IgD-negative memory B cell (primary cell): ENCODE results near the gene FGFR4. TPM values are rescaled to one million over a fixed set of nuclear protein-coding genes. Genes with fewer than 3 reads are reported as not detected.
"Not testable (repeated sequence)": the region's sequence is repeated elsewhere in the genome, so short reads cannot be mapped to it uniquely, and the experiment has no call there.

ENCODE experiments used
- H3K27ac Mint-ChIP-seq, 3 donors: one replicate each; pipeline ENCODE4 v1.8.0; 2020 to 2022; ENCODE audit warnings: mild to moderate bottlenecking in 3 of 3, mixed read lengths in 3 of 3, moderate library complexity in 1 of 3
- H3K27me3 Mint-ChIP-seq: one replicate; pipeline ENCODE4 v1.8.0; 2021; ENCODE audit warnings: mixed read lengths
- H3K36me3 Mint-ChIP-seq: one replicate; pipeline ENCODE4 v1.8.0; 2020; ENCODE audit warnings: mild to moderate bottlenecking, mixed read lengths
- H3K4me1 Mint-ChIP-seq, 3 donors: one replicate each; pipeline ENCODE4 v1.8.0; 2020 to 2022; ENCODE audit warnings: mixed read lengths in 3 of 3, mild to moderate bottlenecking in 1 of 3
- H3K4me3 Mint-ChIP-seq, 4 donors: one replicate each; pipeline ENCODE4 v1.8.0; 2020 to 2022; ENCODE audit warnings: mild to moderate bottlenecking in 4 of 4, mixed read lengths in 4 of 4, moderate library complexity in 3 of 4
- H3K9me3 Mint-ChIP-seq, 3 donors: one replicate each; pipeline ENCODE4 v1.8.0; 2020 to 2021; ENCODE audit warnings: mixed read lengths in 3 of 3, mild to moderate bottlenecking in 1 of 3
- polyA plus RNA-seq: library from polyadenylated mRNA; unstranded; fragments of 300-500 nt; fragmentation: Illumina TruSeq; gene quantifications from one replicate; pipeline ENCODE4 v1.2.3, GENCODE V29; 2021

FGFR4 gene
- polyA plus RNA-seq: 0.38 TPM

DNA sequence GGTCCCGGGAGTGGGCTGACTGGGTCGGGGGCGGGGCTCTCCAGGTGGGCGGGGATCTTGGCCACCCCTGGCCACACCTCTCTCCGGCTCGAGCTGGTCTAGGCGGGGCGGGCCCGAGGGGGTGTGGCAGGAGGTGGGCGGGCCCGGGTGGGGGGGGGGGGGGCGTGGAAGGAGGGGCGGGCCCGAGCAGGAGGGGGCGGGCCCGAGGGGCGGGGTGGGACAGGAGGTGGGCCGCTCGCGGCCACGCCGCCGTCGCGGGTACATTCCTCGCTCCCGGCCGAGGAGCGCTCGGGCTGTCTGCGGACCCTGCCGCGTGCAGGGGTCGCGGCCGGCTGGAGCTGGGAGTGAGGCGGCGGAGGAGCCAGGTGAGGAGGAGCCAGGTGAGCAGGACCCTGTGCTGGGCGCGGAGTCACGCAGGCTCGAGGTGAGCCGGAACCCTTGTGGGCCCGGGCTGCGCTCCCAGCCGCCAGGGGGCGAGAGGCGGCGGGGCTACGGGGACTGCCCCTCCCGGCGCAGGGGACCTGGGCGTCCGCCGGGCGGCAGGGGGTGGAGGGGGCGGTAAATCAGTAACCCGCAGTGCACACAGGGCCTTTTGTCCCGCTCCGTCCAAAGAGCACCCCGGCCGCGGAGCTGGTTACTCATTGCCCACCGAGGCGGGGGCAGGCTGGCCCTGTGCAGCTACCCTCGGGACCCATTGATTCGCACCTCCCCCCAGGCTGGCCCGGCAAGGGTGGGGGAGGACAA, at the start of gene FGFR4:
FGFR4 (plus strand) TSS at position 262 of the 744 bp plus-strand sequence. CDS start 2,688 bp downstream, outside the sequence.
- H3K36me3 Mint-ChIP-seq: no peaks in the 10 kb centered on the region
- H3K27me3 Mint-ChIP-seq: peaks cover 15% of the 10 kb centered on the region
- peaks cover 13 to 16% (median 15%) of the 10 kb centered on the region in 3 donors for H3K4me1 Mint-ChIP-seq
- H3K4me3 Mint-ChIP-seq: peak within 1 kb of the TSS; percentile 36 to 89 (median 64)
- peak within 1 kb of the TSS; percentile 3 to 64 (median 8) for H3K27ac Mint-ChIP-seq
- H3K9me3 Mint-ChIP-seq: no peaks in the 10 kb centered on the region

DNA sequence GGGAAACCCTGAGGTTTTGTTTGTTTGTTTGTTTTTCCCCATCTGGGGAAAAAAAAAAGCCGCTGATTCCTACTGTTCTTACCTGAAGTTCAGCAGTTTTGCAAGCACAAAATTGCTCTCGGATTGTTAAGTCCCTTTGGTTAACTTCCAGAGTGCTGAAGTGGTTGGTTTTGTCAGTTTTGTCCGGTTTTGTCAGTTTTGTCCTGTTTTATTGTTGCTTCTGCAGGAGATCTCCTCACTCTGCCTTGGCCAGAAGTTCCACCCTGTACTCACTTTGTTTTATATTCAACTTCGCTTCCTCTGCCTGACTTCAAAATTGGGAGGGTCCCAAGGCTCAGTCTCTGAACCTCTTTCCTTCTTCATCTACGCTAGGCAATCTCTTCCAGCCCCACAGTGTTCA, 49.8 kb upstream of the FGFR4 start:
- H3K27me3 Mint-ChIP-seq: no peaks in the 10 kb centered on the region
- peaks cover 6% of the 10 kb centered on the region for H3K36me3 Mint-ChIP-seq
- peaks cover 3 to 10% (median 4%) of the 10 kb centered on the region in 3 donors for H3K4me1 Mint-ChIP-seq
- H3K27ac Mint-ChIP-seq: no peak overlapping the region
- no peak overlapping the region for H3K4me3 Mint-ChIP-seq
- no peaks in the 10 kb centered on the region for H3K9me3 Mint-ChIP-seq

DNA sequence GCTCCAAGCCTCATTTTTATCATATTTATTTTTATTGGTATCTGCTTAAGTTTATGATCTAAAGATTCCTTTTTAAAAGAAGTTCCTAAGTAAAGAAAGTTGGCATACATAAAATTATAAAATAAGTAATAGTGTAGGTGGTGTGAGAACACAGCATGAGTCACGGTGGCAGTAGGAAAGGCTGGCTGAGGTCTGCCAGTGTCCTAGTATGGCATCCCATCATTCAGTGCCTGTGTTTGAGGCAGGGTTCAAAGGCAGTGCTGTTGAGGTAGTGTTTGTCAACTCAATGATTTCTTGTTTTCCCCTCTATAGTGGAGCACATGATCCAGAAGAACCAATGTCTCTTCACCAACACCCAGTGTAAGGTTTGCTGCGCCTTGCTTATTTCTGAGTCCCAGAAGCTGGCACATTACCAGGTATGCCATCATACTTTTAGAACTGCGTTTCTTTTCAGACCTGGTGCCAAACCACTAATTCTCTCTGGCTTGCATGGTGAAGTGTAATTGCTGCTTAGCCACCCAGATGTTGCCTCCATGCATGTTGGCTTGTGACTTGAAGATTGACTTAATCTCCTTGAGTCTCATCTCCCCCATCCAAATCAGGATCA, 45.8 kb upstream of the FGFR4 start:
- Mint-ChIP-seq H3K9me3 (no peaks in the 10 kb centered on the region), H3K36me3 (peaks cover 7% of the 10 kb centered on the region), H3K27me3 (no peaks in the 10 kb centered on the region), H3K27ac (no peak overlapping the region), H3K4me3 (no peak overlapping the region), H3K4me1 (peaks cover 1 to 5% (median 4%) of the 10 kb centered on the region in 3 donors)

DNA sequence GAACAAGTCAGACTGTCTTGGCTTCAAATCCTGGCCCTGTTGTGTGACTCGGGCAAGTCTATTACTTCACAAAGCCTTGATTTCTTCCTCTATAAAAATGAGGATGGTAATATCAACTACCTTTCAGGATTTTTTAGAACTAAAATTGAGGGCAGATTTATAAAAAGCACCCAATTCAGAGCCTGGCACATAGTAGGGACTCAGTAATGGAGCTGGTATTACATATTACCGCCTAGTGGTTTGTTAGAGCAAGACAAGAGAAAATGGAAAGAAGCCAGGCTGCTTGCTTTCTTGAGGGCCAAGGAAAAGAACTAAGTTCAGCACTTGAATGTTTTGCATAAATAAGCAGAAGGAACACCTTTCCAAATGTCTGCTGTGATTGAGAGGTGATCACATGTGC, 44.8 kb upstream of the FGFR4 start:
- H3K36me3 Mint-ChIP-seq: peaks cover 5% of the 10 kb centered on the region
- no peak overlapping the region for H3K27ac Mint-ChIP-seq
- no peaks in the 10 kb centered on the region for H3K27me3 Mint-ChIP-seq
- H3K4me1 Mint-ChIP-seq: peaks cover 0 to 4% (median 0%) of the 10 kb centered on the region in 3 donors
- no peak overlapping the region for H3K4me3 Mint-ChIP-seq
- H3K9me3 Mint-ChIP-seq: no peaks in the 10 kb centered on the region

DNA sequence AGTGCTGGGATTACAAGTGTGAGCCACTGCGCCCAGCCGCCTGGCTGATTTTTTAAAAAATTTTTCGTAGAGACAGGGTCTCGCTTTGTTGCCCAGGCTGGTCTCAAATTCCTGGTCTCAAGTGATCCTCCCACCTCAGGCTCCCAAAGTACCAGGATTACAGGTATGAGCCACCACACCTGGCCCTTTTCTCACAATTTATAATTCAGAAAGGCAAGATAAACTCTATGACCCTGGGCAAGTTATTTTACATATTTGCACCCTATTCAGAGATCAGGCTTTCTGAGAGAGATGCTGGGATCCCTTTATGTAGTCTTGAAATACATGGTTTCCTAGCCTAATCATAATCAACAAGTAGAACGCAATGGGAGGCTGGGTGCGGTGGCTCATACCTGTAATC, 43.6 kb upstream of the FGFR4 start:
- Mint-ChIP-seq H3K27ac (no peak overlapping the region), H3K4me3 (no peak overlapping the region), H3K36me3 (peaks cover 5% of the 10 kb centered on the region), H3K27me3 (no peaks in the 10 kb centered on the region), H3K4me1 (peaks cover 0 to 4% (median 0%) of the 10 kb centered on the region in 3 donors), H3K9me3 (no peaks in the 10 kb centered on the region)

DNA sequence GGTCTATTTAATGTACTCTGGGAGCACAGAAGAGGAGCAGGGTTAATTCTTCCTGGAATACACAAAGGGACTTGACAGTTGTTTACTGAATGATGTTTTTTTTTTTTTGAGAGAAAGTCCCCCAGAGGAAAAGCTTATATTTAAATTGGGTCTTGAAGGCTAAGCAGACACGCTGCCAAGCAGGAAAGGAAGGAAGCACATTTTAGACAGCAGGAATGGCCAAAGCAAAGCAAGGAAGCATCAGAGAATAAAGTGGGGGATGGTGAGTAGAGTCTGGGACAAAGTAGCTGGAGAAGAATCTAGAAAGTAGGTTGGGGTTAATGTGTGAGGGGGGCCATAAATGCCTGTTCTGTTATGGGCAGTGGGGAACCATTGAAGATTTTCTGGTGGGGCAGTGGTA, 42.8 kb upstream of the FGFR4 start:
- Mint-ChIP-seq H3K27me3 (no peaks in the 10 kb centered on the region), H3K9me3 (no peaks in the 10 kb centered on the region), H3K27ac (peak overlapping the region in 1 of 3 donors; percentile 69), H3K36me3 (peaks cover 4% of the 10 kb centered on the region), H3K4me3 (no peak overlapping the region), H3K4me1 (peaks cover 0 to 3% (median 0%) of the 10 kb centered on the region in 3 donors)

DNA sequence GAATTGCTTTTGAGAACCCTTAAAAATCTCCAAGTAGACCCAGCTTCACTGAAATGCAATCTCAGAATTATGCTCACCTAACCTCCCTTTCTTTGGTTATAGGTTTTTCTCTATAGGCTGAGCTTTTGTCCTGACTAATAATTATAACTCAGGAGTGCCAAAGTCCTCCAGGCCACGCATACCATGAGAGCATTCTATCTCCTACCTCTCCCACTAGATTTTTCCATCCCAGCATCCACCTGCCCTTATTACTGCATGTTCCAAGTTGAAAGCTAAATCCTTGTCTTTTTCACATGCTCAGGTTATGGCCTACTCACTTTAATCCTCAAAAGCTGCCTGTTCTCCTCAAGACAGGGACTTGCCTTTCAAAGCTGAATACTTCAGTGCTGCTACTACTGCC, 42.1 kb upstream of the FGFR4 start:
- Mint-ChIP-seq H3K27ac (peak overlapping the region in 1 of 3 donors; percentile 69), H3K4me3 (no peak overlapping the region), H3K36me3 (peaks cover 3% of the 10 kb centered on the region), H3K4me1 (no peaks in the 10 kb centered on the region), H3K9me3 (no peaks in the 10 kb centered on the region), H3K27me3 (no peaks in the 10 kb centered on the region)

DNA sequence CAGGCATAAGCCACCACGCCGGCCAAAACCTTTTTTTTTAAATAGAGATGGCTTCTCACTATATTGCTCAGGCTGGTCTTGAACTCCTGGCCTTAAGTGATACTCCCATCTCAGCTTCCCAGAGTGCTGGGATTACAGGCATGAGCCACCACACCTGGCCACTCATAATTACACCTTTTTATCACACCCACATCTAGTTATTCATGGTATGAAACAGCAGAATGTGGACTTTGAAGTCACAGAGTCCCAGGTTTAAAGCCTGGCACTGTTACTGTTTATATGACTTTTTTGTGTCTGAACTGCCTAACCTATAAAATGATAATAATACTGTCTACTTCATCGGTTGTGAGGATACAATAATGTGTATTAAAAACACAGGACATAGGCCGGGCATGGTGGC, 41.1 kb upstream of the FGFR4 start:
- Mint-ChIP-seq H3K4me1 (no peaks in the 10 kb centered on the region), H3K9me3 (no peaks in the 10 kb centered on the region), H3K4me3 (no peak overlapping the region), H3K27me3 (no peaks in the 10 kb centered on the region), H3K27ac (no peak overlapping the region), H3K36me3 (peaks cover 4% of the 10 kb centered on the region)

DNA sequence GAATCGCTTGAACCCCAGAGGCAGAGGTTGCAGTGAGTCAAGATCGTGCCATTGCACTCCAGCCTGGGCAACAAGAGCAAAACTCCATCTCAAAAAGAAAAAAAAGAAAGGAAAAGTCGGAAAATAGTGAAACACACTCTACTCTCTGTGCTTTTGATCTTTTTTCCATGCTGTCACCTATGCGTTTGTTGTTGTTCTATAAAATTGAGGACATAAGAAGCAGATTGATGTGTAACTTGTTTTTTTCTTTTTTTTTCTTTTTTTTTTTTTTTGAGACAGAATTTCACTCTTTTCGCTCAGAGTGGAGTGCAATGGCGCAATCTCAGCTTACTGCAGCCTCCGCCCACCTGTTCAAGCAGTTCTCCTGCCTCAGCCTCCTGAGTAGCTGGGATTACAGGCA, 38.2 kb upstream of the FGFR4 start:
- H3K4me3 Mint-ChIP-seq, H3K36me3 Mint-ChIP-seq, H3K4me1 Mint-ChIP-seq, H3K9me3 Mint-ChIP-seq, H3K27ac Mint-ChIP-seq, H3K27me3 Mint-ChIP-seq: not testable (repeated sequence)

DNA sequence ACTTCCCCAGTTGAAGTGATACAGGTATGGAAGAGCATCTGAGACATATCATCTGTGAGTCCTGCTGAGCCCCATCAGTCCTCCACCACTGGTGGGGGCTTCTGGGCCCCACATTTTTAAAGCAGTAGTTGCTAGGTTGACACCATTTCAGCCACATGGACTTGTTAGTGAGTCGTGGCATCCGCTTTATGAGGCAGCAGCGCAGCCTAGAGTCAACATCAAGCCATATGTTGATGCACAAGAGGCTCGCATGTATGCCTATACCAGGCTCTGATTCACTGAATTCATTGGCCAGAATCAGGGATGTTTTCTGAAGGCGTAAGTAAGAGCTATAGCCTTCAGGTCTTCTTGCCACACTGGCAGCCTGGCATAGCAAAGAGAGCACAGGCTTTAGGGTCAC, 37.4 kb upstream of the FGFR4 start:
- no peaks in the 10 kb centered on the region for H3K27me3 Mint-ChIP-seq
- no peak overlapping the region for H3K27ac Mint-ChIP-seq
- H3K9me3 Mint-ChIP-seq: no peaks in the 10 kb centered on the region
- H3K4me3 Mint-ChIP-seq: no peak overlapping the region
- peaks cover 2% of the 10 kb centered on the region for H3K36me3 Mint-ChIP-seq
- H3K4me1 Mint-ChIP-seq: no peaks in the 10 kb centered on the region

DNA sequence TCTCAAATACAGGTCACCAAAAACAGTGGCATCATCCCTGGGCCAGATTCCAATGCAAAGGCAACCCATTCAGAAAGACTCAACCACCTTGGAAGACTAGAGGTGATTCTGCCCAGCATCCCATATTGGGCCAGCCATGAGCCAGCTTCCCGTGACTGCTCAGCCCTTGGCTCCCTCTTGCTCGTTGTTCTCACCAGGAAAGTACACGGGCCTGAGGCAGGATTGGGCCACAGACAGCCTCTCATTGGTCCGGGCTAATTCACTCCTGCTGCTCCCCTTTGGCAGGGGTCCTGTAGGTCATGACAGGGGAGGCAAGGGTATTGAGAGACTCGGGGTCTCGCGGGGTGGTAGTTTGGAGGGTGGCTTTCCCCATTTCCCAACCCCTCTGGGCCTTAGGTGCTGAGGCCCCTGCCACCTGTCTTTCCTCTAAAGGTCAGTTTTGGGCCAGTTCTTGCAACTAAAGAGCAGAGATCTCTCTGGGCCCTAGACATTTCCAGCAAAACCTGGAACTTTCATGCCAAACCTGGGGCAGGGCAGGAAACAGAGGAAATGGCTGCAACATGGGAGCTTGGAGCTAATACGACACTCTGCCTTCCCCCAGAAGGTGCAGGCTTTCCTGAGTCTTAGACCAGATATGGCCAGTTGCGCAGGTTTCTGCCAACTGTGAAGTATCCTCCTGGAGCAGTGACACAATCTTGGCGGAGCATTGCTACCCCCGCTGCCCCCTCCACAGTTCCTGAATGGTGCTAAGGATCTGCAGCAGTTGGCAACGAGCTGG, 22.0 kb upstream of the FGFR4 start:
- Mint-ChIP-seq H3K9me3 (no peaks in the 10 kb centered on the region), H3K4me3 (no peak overlapping the region), H3K36me3 (peaks cover 1% of the 10 kb centered on the region), H3K4me1 (peaks cover 9 to 18% (median 11%) of the 10 kb centered on the region in 3 donors), H3K27ac (peak overlapping the region in 1 of 3 donors; percentile 35), H3K27me3 (no peaks in the 10 kb centered on the region)

DNA sequence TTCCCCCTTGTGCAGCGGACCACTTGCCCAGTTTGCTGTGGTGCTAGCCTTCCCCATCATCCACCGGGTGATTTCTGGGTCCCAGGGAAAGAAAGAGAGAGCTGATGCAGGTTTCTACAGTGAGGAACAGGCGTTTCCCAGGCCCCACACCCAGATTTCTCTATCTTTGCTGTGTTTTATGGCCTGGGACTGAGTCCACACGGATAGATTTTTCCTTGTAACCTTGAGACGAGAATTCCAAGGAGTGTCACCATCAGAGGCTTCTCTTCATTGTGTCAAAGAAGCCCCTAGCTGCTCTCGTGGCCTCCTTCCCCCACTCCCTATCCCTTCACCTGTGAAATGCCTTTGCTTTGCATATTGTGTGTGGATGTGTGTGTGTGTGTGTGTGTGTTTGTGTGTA, 21.2 kb upstream of the FGFR4 start:
- peaks cover 1% of the 10 kb centered on the region for H3K36me3 Mint-ChIP-seq
- H3K4me1 Mint-ChIP-seq: peaks cover 9 to 22% (median 11%) of the 10 kb centered on the region in 3 donors
- H3K4me3 Mint-ChIP-seq: no peak overlapping the region
- H3K9me3 Mint-ChIP-seq: no peaks in the 10 kb centered on the region
- no peaks in the 10 kb centered on the region for H3K27me3 Mint-ChIP-seq
- peak overlapping the region in 2 of 3 donors; percentile 57 to 59 for H3K27ac Mint-ChIP-seq

DNA sequence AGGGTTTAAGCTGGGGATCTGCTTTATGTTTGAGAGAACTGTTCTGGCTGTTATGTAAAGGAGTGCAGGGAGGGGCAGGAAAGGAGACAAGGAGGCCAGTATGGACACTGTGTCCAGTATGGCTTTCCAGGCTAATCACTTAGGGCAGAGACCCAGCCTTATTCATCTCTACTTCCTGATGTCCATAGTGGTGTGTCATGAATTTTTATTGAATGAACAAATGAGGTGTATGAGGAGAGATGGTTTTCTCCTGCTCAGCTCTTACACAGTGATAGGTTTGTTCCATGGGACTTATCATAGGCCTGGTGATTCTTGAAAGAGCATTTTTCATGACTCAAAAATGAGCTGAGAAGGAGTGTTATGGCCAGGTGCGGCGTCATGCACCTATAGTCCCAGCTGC, 20.5 kb upstream of the FGFR4 start:
- no peaks in the 10 kb centered on the region for H3K27me3 Mint-ChIP-seq
- H3K4me3 Mint-ChIP-seq: no peak overlapping the region
- H3K9me3 Mint-ChIP-seq: no peaks in the 10 kb centered on the region
- peaks cover 1% of the 10 kb centered on the region for H3K36me3 Mint-ChIP-seq
- peaks cover 16 to 29% (median 18%) of the 10 kb centered on the region in 3 donors for H3K4me1 Mint-ChIP-seq
- peak overlapping the region in 1 of 3 donors; percentile 57 for H3K27ac Mint-ChIP-seq

DNA sequence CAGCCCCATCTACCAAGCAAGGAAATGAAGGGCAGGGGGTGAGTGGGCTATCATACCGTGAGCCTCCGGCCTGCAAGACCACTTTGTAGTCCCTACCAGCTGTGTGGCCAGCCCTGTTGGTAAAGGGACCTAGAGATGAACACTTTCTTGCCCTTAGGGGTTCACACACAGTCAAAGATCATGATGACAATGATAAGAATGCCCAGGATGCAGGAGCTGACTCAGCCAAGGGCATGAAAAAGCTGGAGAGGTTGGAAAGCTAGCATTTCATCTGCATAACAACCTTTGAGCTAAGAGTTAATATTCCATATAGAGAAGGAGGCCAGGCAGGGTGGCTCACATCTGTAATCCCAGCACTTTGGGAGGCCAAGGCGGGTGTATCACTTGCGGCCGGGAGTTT, 19.2 kb upstream of the FGFR4 start:
- H3K27me3 Mint-ChIP-seq: no peaks in the 10 kb centered on the region
- H3K36me3 Mint-ChIP-seq: peaks cover 1% of the 10 kb centered on the region
- peak overlapping the region in 1 of 3 donors; percentile 63 for H3K27ac Mint-ChIP-seq
- peaks cover 21 to 34% (median 23%) of the 10 kb centered on the region in 3 donors for H3K4me1 Mint-ChIP-seq
- H3K4me3 Mint-ChIP-seq: no peak overlapping the region
- H3K9me3 Mint-ChIP-seq: no peaks in the 10 kb centered on the region

DNA sequence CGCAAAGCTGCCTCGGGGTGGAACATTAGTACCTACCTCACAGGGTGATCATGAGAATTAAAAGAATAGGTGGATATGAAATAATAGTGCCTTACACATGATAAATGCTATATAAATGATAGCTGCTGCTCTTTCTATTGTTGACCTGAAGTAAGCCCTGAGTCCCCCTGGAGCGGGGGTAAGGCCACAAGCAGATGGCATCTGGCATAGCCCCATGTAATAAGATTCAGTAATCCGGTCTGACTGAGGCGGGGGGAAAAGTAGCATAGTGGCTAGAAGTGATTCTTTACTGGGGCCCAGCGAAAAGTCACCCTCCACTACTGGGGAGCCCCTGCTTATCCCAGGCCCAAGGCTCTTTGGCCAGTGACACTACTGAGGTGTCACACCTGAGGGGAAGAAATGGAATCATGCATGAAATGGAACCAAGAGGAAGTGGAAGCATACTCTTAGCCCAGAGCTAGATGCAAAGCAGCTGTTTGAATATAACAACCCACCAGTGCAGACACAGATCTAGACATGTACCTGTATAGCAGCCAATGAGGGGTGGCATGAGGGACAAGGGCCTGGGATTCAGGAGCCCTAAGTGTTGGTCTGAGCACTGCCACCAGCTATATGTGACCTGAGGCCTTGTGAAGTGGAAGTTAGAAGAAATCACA, 16.1 kb upstream of the FGFR4 start:
- Mint-ChIP-seq H3K27ac (peak overlapping the region; percentile 69 to 92 (median 91)), H3K4me3 (peak overlapping the region; percentile 34 to 78 (median 64)), H3K27me3 (no peaks in the 10 kb centered on the region), H3K4me1 (peaks cover 19 to 33% (median 20%) of the 10 kb centered on the region in 3 donors), H3K36me3 (no peaks in the 10 kb centered on the region), H3K9me3 (no peaks in the 10 kb centered on the region)
